Measurements from ENCODE around the gene GPRC5C. TPM values are rescaled to one million over a fixed set of nuclear protein-coding genes. Genes with fewer than 3 reads are reported as not detected.

Gene GPRC5C
- total and polyA plus RNA-seq, 2 of the 8 experiments (the other 6 are each of a cell fraction or from before 2014, with no cell fraction given): 18.3 to 55.8 TPM

- 80% methylated on average over 3 of the region's 7 CpGs; no CpG with 5 or more reads in 1 of the 2 experiments for WGBS, 2 experiments (ENCODE audit: extremely low coverage in 1 of 2, insufficient coverage in 1 of 2, insufficient read length in 1 of 2, insufficient replicate concordance in 2 of 2, low coverage in 1 of 2, low lambda C conversion rate in 2 of 2, missing lambda C conversion rate in 1 of 2)
- CTCF ChIA-PET (ENCODE audit: partially characterized antibody): interaction anchor here (1.3 to 8.4 kb wide), 4 partner anchors 8 to 15 kb away, joined by 4 to 93 read pairs (median 26); no protein-coding TSS in a partner anchor
- no peak for TF ChIP-seq KDM5A (IDR thresholded peaks at IDR 0.05; ENCODE audit: low read length)
- TF ChIP-seq JUN (IDR thresholded peaks at IDR 0.05; ENCODE audit: low read depth, low read length): no peak
- TF ChIP-seq CTCF (IDR thresholded peaks at IDR 0.05; ENCODE audit: control extremely low read depth in 1 of 3, insufficient read depth in 1 of 3, low read depth in 1 of 3, low read length in 3 of 3): no peak
Observed at GRCh38 chr17:74445158-74445557, 13.3 kb downstream of the GPRC5C start.

More at GRCh38 chr17:74445158-74445557, 13.3 kb downstream of the GPRC5C start:
- Histone ChIP-seq H3K14ac (ENCODE audit: insufficient read length) (no peak overlapping the region), H2BK5ac (ENCODE audit: low read depth, low read length) (no peak overlapping the region), H3K79me1 (ENCODE audit: low read depth, low read length) (no peaks in the 10 kb centered on the region), H2BK12ac (ENCODE audit: low read depth, low read length) (no peak overlapping the region), H4K8ac (ENCODE audit: extremely low read depth, insufficient read depth, low read length) (no peak overlapping the region), H2BK120ac (replicated peaks; ENCODE audit: low read depth, low read length) (no peak overlapping the region), H3K18ac (ENCODE audit: extremely low read depth, low read length) (no peak overlapping the region), H3K36me3 (ENCODE audit: control insufficient read depth in 2 of 4, insufficient read depth in 4 of 4, low read length in 3 of 4) (peaks cover 2 to 10% (median 3%) of the 10 kb centered on the region in 4 experiments; a peak in 7 of 8 replicates), H3K4me2 (ENCODE audit: insufficient read depth in 1 of 2, low read depth in 2 of 2, low read length in 2 of 2) (no peak overlapping the region), H3K4me3 (ENCODE audit: extremely low read depth in 1 of 4, insufficient read depth in 2 of 4, low read depth in 3 of 4, low read length in 4 of 4) (no peak overlapping the region), H3K4ac (replicated peaks; ENCODE audit: insufficient read length, low read depth, low read length) (peak overlapping the region; percentile 89), H3K9ac (replicated peaks in 1 of 4; ENCODE audit: extremely low read depth in 1 of 4, low read depth in 3 of 4, low read length in 3 of 4) (no peak overlapping the region), H3K4me1 (replicated peaks in 1 of 4; ENCODE audit: control insufficient read depth in 3 of 4, insufficient read depth in 4 of 4, low read length in 3 of 4) (peaks cover 0 to 25% (median 18%) of the 10 kb centered on the region in 4 experiments; a peak in 6 of 7 replicates), H2BK20ac (ENCODE audit: low read length) (no peak overlapping the region), H3K23me2 (ENCODE audit: low read depth, low read length) (no peaks in the 10 kb centered on the region), H3K23ac (ENCODE audit: insufficient read length) (no peak overlapping the region), H3K27ac (ENCODE audit: low read depth, low read length) (no peak overlapping the region), H2BK15ac (ENCODE audit: low read length) (0 out of 2 replicates have a peak overlapping the region, but pooled peaks have one; percentile 88), H3K27me3 (replicated peaks in 1 of 4; ENCODE audit: control insufficient read depth in 3 of 4, extremely low read depth in 1 of 4, insufficient read depth in 3 of 4, low read length in 3 of 4) (no peaks in the 10 kb centered on the region), H2AK5ac (ENCODE audit: low read depth, low read length) (no peak overlapping the region), H4K5ac (ENCODE audit: insufficient read length, low read depth, low read length) (no peak overlapping the region), H3K56ac (replicated peaks; ENCODE audit: insufficient read length, low read depth, low read length) (no peak overlapping the region), H4K91ac (replicated peaks; ENCODE audit: insufficient read length, low read length) (no peak overlapping the region), H2AFZ (ENCODE audit: low read length) (no peak overlapping the region), H3K9me3 (ENCODE audit: insufficient read depth in 2 of 2, low read depth in 1 of 2, low read length in 1 of 2) (no peaks in the 10 kb centered on the region), H3K79me2 (ENCODE audit: control insufficient read depth in 1 of 2, insufficient read depth in 2 of 2, low read length in 2 of 2) (no peaks in the 10 kb centered on the region), H4K20me1 (replicated peaks in 1 of 2; ENCODE audit: control insufficient read depth in 1 of 2, insufficient read depth in 2 of 2, low read length in 2 of 2) (peaks cover 0 to 2% of the 10 kb centered on the region in 2 experiments)
- FAIRE-seq: no peak
- POLR2A ChIA-PET (ENCODE audit: partially characterized antibody): interaction anchor here (0.7 to 3.5 kb wide), 7 partner anchors 9 to 88 kb away, joined by 3 to 22 read pairs (median 3); no protein-coding TSS in a partner anchor
- DNase-seq (ENCODE audit: low read depth in 1 of 2, low spot score in 2 of 2): no peak
